ENCODE results near the gene PRIMA1.

PRIMA1 gene

GRCh38 chr14:93759719-93760307, 28.5 kb downstream of the PRIMA1 start:
- no peak for DNase-seq (ENCODE audit: low read depth in 3 of 3, low spot score in 1 of 3)

- no peak for DNase-seq (ENCODE audit: low read depth in 3 of 3, low spot score in 1 of 3)
Measured at GRCh38 chr14:93757206-93757605, 31.1 kb downstream of the PRIMA1 start.

- no peak for DNase-seq (ENCODE audit: low read depth in 3 of 3, low spot score in 1 of 3)
Measured at GRCh38 chr14:93753647-93754046, 34.6 kb downstream of the PRIMA1 start.

GRCh38 chr14:93752980-93753561, 35.2 kb downstream of the PRIMA1 start:
- no peak for DNase-seq (ENCODE audit: low read depth in 3 of 3, low spot score in 1 of 3)

GRCh38 chr14:93751946-93752655, 36.2 kb downstream of the PRIMA1 start:
- no peak for DNase-seq (ENCODE audit: low read depth in 3 of 3, low spot score in 1 of 3)

- DNase-seq (ENCODE audit: low read depth in 3 of 3, low spot score in 1 of 3), result no peak
Measured at GRCh38 chr14:93749076-93749420, 39.2 kb downstream of the PRIMA1 start.

GRCh38 chr14:93748208-93749075, 39.8 kb downstream of the PRIMA1 start:
- no peak for DNase-seq (ENCODE audit: low read depth in 3 of 3, low spot score in 1 of 3)

GRCh38 chr14:93747560-93747959, 40.7 kb downstream of the PRIMA1 start:
- DNase-seq (ENCODE audit: low read depth in 3 of 3, low spot score in 1 of 3), result no peak

- DNase-seq (ENCODE audit: low read depth in 3 of 3, low spot score in 1 of 3), result no peak
Measured at GRCh38 chr14:93747102-93747501, 41.2 kb downstream of the PRIMA1 start.

- no peak for DNase-seq (ENCODE audit: low read depth in 3 of 3, low spot score in 1 of 3)
Measured at GRCh38 chr14:93745603-93746273, 42.5 kb downstream of the PRIMA1 start.

GRCh38 chr14:93744876-93745275, 43.4 kb downstream of the PRIMA1 start:
- DNase-seq (ENCODE audit: low read depth in 3 of 3, low spot score in 1 of 3), result no peak

- no peak for DNase-seq (ENCODE audit: low read depth in 3 of 3, low spot score in 1 of 3)
Measured at GRCh38 chr14:93744176-93744575, 44.1 kb downstream of the PRIMA1 start.

GRCh38 chr14:93743270-93744060, 44.8 kb downstream of the PRIMA1 start:
- DNase-seq (ENCODE audit: low read depth in 3 of 3, low spot score in 1 of 3), result no peak

- DNase-seq (ENCODE audit: low read depth in 3 of 3, low spot score in 1 of 3), result no peak
Measured at GRCh38 chr14:93742761-93743160, 45.5 kb downstream of the PRIMA1 start.

- DNase-seq (ENCODE audit: low read depth in 3 of 3, low spot score in 1 of 3), result no peak
Measured at GRCh38 chr14:93741556-93742230, 46.6 kb downstream of the PRIMA1 start.

GRCh38 chr14:93737634-93738033, 50.7 kb downstream of the PRIMA1 start:
- no peak for DNase-seq (ENCODE audit: low read depth in 3 of 3, low spot score in 1 of 3)

GRCh38 chr14:93736378-93737014, 51.8 kb downstream of the PRIMA1 start:
- no peak for DNase-seq (ENCODE audit: low read depth in 3 of 3, low spot score in 1 of 3)

- DNase-seq (ENCODE audit: low read depth in 3 of 3, low spot score in 1 of 3), result no peak
Measured at GRCh38 chr14:93735206-93735605, 53.1 kb downstream of the PRIMA1 start.

- DNase-seq (ENCODE audit: low read depth in 3 of 3, low spot score in 1 of 3), result no peak
Measured at GRCh38 chr14:93734086-93734822, 54.0 kb downstream of the PRIMA1 start.
